SK-N-SH treated with all-trans-retinoic acid at 6 μM for 48 hours (cell line): ENCODE data around the gene PLEKHG3.

ENCODE experiments used
- ARNTL ChIP-seq: fragments of 450-650 bp; formaldehyde crosslinking; IDR thresholded peaks from 2 replicates; pipeline ENCODE4 v1.5.0; 2020; ENCODE audit warnings: low read depth, mild to moderate bottlenecking, moderate library complexity, borderline replicate concordance
- CSDC2 ChIP-seq: fragments of 250-450 bp; sonication (Bioruptor Pico); IDR thresholded peaks from 2 replicates; pipeline ENCODE4 v1.5.0; 2020; ENCODE audit warnings: mild to moderate bottlenecking, moderate library complexity
- GLIS3 ChIP-seq: fragments of 250-450 bp; sonication (Bioruptor Pico); IDR thresholded peaks from 2 replicates; pipeline ENCODE4 v1.5.0; 2020; ENCODE audit warnings: mild to moderate bottlenecking, moderate library complexity
- PPARA ChIP-seq: fragments of 250-450 bp; sonication (Bioruptor Pico); IDR thresholded peaks from 2 replicates; pipeline ENCODE4 v1.5.0; 2020; ENCODE audit warnings: mild to moderate bottlenecking, borderline replicate concordance
- TCF4 ChIP-seq: fragments of 250-450 bp; sonication (Bioruptor Pico); IDR thresholded peaks from 2 replicates; pipeline ENCODE4 v1.8.0; 2021; ENCODE audit warnings: mild to moderate bottlenecking, moderate library complexity, borderline replicate concordance
- TOX ChIP-seq: fragments of 250-450 bp; sonication (Bioruptor Pico); IDR thresholded peaks from 2 replicates; pipeline ENCODE4 v1.8.0; 2021; ENCODE audit warnings: mild to moderate bottlenecking, moderate library complexity, borderline replicate concordance
- ZC3H10 ChIP-seq: fragments of 250-450 bp; sonication (Bioruptor Pico); IDR thresholded peaks from 2 replicates; pipeline ENCODE4 v1.5.1; 2021; ENCODE audit warnings: mild to moderate bottlenecking, moderate library complexity
- ZFP3 ChIP-seq: fragments of 250-450 bp; sonication (Bioruptor Pico); IDR thresholded peaks from 2 replicates; pipeline ENCODE4 v1.5.0; 2020; ENCODE audit warnings: mild to moderate bottlenecking, moderate library complexity
- ZFP30 ChIP-seq: fragments of 450-650 bp; formaldehyde crosslinking; IDR thresholded peaks from 2 replicates; pipeline ENCODE4 v1.5.0; 2022; ENCODE audit warnings: mild to moderate bottlenecking, moderate library complexity
- ZNF565 ChIP-seq: fragments of 450-650 bp; formaldehyde crosslinking; conservative IDR thresholded peaks from 2 replicates; pipeline ENCODE4 v1.5.0; 2020; ENCODE audit warnings: low read depth, mild to moderate bottlenecking, moderate library complexity
- TF ChIP-seq, protein P1 (sequence below): fragments of 250-450 bp; sonication (Bioruptor Pico); IDR thresholded peaks from 2 replicates; pipeline ENCODE4 v1.5.1; 2020; ENCODE audit warnings: low read depth, mild to moderate bottlenecking, moderate library complexity
- TF ChIP-seq, protein P2 (sequence below): fragments of 250-450 bp; sonication (Bioruptor Pico); IDR thresholded peaks from 2 replicates; pipeline ENCODE4 v1.8.0; 2021; ENCODE audit warnings: low read depth, mild to moderate bottlenecking, moderate library complexity, borderline replicate concordance
- TF ChIP-seq, protein P3 (sequence below): fragments of 250-450 bp; sonication (Bioruptor Pico); IDR thresholded peaks from 2 replicates; pipeline ENCODE4 v1.8.0; 2020; ENCODE audit warnings: mild to moderate bottlenecking, moderate library complexity, borderline replicate concordance

DNA sequence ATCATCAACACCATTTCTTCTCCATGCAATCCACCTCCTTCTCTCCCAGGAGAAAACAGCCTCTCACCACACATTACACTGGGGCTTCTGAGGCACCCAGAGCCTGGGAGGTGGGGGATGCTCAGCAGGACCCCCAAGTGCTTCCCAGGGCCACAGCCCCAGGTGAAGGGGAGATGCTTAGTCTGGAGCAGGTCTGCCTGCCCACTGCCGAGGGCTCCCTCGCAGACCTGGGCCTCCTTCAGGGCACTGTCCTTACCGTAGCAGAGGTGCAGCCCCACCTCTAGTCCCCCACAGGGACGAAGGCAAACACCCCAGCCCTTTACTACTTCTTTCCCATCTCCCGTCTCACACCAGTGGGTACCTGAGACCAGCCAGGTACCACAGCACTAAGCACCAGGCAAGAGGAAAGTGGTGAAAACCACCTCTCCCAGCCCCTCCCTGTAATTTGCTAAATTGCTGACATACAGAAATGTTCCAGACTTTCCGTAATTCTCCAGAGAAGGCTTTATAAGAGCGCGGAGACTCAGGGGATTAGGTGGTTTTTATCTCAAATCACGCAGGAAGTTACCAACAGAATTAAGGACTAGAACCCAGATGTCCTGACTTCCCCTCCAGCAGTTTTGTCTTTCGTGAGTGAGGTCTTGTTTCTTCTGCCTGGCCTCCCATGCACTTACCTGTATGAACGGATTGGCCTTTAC, 59.0 kb downstream of the PLEKHG3 start:
- TF ChIP-seq ARNTL (CRISPR knock-in tag) (no peak), ZFP3 (CRISPR knock-in tag) (no peak), PPARA (CRISPR knock-in tag) (no peak), ZFP30 (no peak), GLIS3 (CRISPR knock-in tag) (no peak), TCF4 (no peak), ZC3H10 (no peak), TOX (CRISPR knock-in tag) (no peak), ZNF565 (CRISPR knock-in tag) (no peak), CSDC2 (CRISPR knock-in tag) (no peak)
- TF ChIP-seq, protein P1, sequence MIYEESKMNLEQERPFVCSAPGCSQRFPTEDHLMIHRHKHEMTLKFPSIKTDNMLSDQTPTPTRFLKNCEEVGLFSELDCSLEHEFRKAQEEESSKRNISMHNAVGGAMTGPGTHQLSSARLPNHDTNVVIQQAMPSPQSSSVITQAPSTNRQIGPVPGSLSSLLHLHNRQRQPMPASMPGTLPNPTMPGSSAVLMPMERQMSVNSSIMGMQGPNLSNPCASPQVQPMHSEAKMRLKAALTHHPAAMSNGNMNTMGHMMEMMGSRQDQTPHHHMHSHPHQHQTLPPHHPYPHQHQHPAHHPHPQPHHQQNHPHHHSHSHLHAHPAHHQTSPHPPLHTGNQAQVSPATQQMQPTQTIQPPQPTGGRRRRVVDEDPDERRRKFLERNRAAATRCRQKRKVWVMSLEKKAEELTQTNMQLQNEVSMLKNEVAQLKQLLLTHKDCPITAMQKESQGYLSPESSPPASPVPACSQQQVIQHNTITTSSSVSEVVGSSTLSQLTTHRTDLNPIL (CRISPR knock-in tag) = no peak
- TF ChIP-seq, protein P2, sequence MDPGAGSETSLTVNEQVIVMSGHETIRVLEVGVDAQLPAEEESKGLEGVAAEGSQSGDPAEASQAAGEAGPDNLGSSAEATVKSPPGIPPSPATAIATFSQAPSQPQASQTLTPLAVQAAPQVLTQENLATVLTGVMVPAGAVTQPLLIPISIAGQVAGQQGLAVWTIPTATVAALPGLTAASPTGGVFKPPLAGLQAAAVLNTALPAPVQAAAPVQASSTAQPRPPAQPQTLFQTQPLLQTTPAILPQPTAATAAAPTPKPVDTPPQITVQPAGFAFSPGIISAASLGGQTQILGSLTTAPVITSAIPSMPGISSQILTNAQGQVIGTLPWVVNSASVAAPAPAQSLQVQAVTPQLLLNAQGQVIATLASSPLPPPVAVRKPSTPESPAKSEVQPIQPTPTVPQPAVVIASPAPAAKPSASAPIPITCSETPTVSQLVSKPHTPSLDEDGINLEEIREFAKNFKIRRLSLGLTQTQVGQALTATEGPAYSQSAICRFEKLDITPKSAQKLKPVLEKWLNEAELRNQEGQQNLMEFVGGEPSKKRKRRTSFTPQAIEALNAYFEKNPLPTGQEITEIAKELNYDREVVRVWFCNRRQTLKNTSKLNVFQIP (CRISPR knock-in tag) = no peak
- TF ChIP-seq, protein P3, sequence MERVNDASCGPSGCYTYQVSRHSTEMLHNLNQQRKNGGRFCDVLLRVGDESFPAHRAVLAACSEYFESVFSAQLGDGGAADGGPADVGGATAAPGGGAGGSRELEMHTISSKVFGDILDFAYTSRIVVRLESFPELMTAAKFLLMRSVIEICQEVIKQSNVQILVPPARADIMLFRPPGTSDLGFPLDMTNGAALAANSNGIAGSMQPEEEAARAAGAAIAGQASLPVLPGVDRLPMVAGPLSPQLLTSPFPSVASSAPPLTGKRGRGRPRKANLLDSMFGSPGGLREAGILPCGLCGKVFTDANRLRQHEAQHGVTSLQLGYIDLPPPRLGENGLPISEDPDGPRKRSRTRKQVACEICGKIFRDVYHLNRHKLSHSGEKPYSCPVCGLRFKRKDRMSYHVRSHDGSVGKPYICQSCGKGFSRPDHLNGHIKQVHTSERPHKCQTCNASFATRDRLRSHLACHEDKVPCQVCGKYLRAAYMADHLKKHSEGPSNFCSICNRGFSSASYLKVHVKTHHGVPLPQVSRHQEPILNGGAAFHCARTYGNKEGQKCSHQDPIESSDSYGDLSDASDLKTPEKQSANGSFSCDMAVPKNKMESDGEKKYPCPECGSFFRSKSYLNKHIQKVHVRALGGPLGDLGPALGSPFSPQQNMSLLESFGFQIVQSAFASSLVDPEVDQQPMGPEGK (CRISPR knock-in tag) = no peak
